A673 (cell line): ENCODE data around the gene SERPINB7. TPM values are rescaled to one million over a fixed set of nuclear protein-coding genes. Genes with fewer than 3 reads are reported as not detected.

ENCODE experiments used
- BruUV-seq: library from RNA; stranded (reverse); fragments of 400-500 nt; replicated peaks from 2 replicates; lab custom pipeline; 2021; lab: Mats Ljungman, UMichigan
- CTCF ChIA-PET: fragments of 300-600 bp; sonication (Branson Sonifier 250); formaldehyde crosslinking; loops from one replicate; lab custom pipeline; 2022; ENCODE audit warnings: antibody characterized with exemption; lab: Charles Lee
- POLR2A ChIA-PET: fragments of 300-600 bp; sonication (Branson Sonifier 250); formaldehyde crosslinking; loops from one replicate; lab custom pipeline; 2022; ENCODE audit warnings: antibody characterized with exemption; ENCODE audit not compliant: low non-redundant PET; lab: Charles Lee
- DNase-seq: peaks from one replicate; pipeline ENCODE4 v3.0.0-alpha.2; 2015; ENCODE audit warnings: low spot score
- H3K27ac ChIP-seq: fragments of 200-600 bp; sonication (generic); 2 replicates; pipeline ENCODE4 v1.5.1; 2016; ENCODE audit warnings: mixed run types, low read depth, mild to moderate bottlenecking, mixed read lengths, antibody characterized with exemption, low read length; ENCODE audit not compliant: poor library complexity, severe bottlenecking
- H3K27me3 ChIP-seq: fragments of 200-600 bp; sonication (generic); replicated peaks from 2 replicates; pipeline ENCODE4 v1.6.1; 2017; ENCODE audit warnings: mixed run types, low read depth, mild to moderate bottlenecking, mixed read lengths, antibody characterized with exemption, low read length; ENCODE audit not compliant: insufficient read depth, poor library complexity
- H3K36me3 ChIP-seq: fragments of 200-600 bp; sonication (generic); 2 replicates; pipeline ENCODE4 v1.6.1; 2016; ENCODE audit warnings: mixed run types, mild to moderate bottlenecking, mixed read lengths, antibody characterized with exemption, low read length; ENCODE audit not compliant: insufficient read depth, poor library complexity, severe bottlenecking
- H3K4me1 ChIP-seq: fragments of 200-600 bp; sonication (generic); 2 replicates; pipeline ENCODE4 v1.6.1; 2017; ENCODE audit warnings: mixed run types, mild to moderate bottlenecking, mixed read lengths, antibody characterized with exemption, low read length; ENCODE audit not compliant: insufficient read depth, poor library complexity, severe bottlenecking
- H3K4me3 ChIP-seq: fragments of 200-600 bp; sonication (generic); 2 replicates; pipeline ENCODE4 v1.5.1; 2016; ENCODE audit warnings: low read depth, mixed run types, mild to moderate bottlenecking, mixed read lengths, low read length; ENCODE audit not compliant: poor library complexity, severe bottlenecking
- H3K9me3 ChIP-seq: fragments of 200-600 bp; sonication (generic); 2 replicates; pipeline ENCODE4 v1.6.1; 2016; ENCODE audit warnings: mixed run types, low read depth, mild to moderate bottlenecking, mixed read lengths, antibody characterized with exemption, low read length; ENCODE audit not compliant: poor library complexity, severe bottlenecking
- EZH2 ChIP-seq: fragments of 200-600 bp; sonication (generic); IDR thresholded peaks from 2 replicates; pipeline ENCODE4 v1.6.1; 2017; ENCODE audit warnings: borderline replicate concordance, low read depth, mild to moderate bottlenecking, mixed read lengths, antibody characterized with exemption, low read length; ENCODE audit not compliant: poor library complexity, severe bottlenecking
- intact Hi-C: fragments of 100-400 bp; cut with micrococcal nuclease; formaldehyde crosslinking; loops from one replicate; pipeline ENCODE4 v1.10.0; 2022; ENCODE audit not compliant: unreplicated experiment
- total RNA-seq: library from RNA; stranded (reverse); gene quantifications from 2 replicates; pipeline ENCODE4 v1.2.3, GENCODE V29; 2021
- TF ChIP-seq, protein P1 (sequence below): fragments of 300-800, 200-600 bp; sonication (generic); conservative IDR thresholded peaks from 2 replicates; pipeline ENCODE4 v1.5.1; 2017; ENCODE audit warnings: low read depth, mild to moderate bottlenecking, antibody characterized with exemption, low read length, moderate library complexity, mixed read lengths

The SERPINB7 gene
- total RNA-seq, 1 experiment from 2014 or later: 12.8 TPM

DNA sequence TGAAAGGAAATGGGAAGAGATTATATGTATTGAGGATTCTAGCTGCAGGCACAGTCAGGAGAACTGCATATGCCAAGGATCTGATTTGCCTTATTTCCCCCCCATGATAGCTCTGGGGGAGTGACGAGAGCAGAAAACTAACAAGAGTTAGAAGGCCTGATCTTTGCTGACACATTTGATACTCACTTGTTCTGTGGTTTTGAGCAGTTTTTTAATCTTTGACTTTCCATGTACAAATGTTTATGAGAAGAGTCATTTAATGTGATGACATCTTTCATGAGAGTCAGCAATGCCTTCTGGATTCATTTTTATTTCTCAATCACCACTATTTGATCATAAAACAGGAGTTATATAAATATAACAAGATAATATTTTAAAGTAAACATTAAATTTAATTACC lies 12.7 kb upstream of the SERPINB7 start:
- Histone ChIP-seq H3K4me3 (no peak overlapping the region), H3K27me3 (no peaks in the 10 kb centered on the region), H3K4me1 (no peaks in the 10 kb centered on the region), H3K9me3 (peaks cover 5% of the 10 kb centered on the region), H3K36me3 (no peaks in the 10 kb centered on the region), H3K27ac (no peak overlapping the region)
- TF ChIP-seq EZH2: no peak
- TF ChIP-seq, protein P1, sequence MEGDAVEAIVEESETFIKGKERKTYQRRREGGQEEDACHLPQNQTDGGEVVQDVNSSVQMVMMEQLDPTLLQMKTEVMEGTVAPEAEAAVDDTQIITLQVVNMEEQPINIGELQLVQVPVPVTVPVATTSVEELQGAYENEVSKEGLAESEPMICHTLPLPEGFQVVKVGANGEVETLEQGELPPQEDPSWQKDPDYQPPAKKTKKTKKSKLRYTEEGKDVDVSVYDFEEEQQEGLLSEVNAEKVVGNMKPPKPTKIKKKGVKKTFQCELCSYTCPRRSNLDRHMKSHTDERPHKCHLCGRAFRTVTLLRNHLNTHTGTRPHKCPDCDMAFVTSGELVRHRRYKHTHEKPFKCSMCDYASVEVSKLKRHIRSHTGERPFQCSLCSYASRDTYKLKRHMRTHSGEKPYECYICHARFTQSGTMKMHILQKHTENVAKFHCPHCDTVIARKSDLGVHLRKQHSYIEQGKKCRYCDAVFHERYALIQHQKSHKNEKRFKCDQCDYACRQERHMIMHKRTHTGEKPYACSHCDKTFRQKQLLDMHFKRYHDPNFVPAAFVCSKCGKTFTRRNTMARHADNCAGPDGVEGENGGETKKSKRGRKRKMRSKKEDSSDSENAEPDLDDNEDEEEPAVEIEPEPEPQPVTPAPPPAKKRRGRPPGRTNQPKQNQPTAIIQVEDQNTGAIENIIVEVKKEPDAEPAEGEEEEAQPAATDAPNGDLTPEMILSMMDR: no peak
- no TSS peak for BruUV-seq
- DNase-seq: no peak
- POLR2A ChIA-PET: no interaction called here
- CTCF ChIA-PET: no interaction called here
- intact Hi-C loops: no loop called here

DNA sequence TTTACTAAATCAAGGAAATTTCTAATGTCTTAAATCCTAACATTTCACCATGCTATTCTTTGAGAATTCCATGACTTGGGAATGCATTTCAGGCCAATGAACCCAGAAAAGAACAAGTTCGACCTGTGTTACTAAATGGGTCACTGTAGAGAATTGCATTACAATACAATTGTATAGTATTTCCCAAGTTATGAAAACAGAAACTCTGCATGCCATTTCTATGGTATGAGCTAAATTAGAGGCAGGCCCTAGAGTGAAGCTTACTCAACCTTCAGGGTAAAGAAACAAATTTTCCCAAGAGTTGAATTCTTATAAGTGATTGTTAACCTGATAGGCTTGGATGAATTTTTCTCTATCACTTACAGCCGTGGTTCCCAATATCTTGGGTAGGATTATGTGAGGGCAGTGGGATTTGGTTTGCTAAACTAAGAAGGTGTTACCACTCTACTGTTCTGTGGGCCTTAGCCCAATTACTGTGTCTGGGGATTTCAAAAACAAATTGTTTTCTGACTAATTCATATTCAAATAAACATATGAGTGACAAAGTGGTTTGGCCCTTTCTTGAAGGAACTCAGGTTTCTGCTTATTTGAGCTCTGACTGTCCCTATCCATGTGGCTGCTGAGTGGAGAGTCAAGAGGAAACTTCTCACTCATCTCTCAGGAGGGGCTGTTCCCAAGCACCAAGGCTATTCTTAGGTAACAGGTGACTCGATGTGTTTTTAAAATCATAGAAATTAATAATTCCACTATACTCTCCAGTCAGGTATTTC lies 11.2 kb upstream of the SERPINB7 start:
- DNase-seq: no peak
- Histone ChIP-seq H3K27ac (no peak overlapping the region), H3K27me3 (no peaks in the 10 kb centered on the region), H3K4me1 (no peaks in the 10 kb centered on the region), H3K9me3 (peaks cover 5% of the 10 kb centered on the region), H3K36me3 (no peaks in the 10 kb centered on the region), H3K4me3 (no peak overlapping the region)
- CTCF ChIA-PET: interaction anchor here (0.6 kb wide), 1 partner anchor 63 kb away, joined by 3 read pairs; no protein-coding TSS in a partner anchor
- intact Hi-C loops: no loop called here
- POLR2A ChIA-PET: no interaction called here
- TF ChIP-seq, protein P1: no peak
- TF ChIP-seq EZH2: no peak
- no TSS peak for BruUV-seq

DNA sequence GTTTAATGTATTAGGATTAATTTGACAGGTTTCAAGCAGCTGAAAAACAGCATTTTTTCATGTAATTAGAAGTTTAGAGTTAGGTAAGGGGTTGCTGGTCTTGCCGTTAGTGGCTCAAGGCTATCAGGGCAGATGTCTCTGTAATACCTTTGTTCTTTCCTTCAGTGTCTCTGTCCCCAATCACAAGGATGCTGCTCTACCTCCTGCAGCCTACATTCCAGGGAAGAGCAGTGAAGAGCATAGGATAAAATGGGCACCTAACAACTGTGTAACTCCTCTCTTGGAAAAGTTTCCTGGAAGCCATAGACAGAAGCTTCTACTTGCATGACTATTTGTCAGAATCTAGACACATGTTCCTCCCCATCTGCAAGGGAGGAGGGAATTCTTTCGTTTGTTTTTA lies 9.4 kb upstream of the SERPINB7 start:
- Histone ChIP-seq H3K27ac (no peak overlapping the region), H3K9me3 (no peaks in the 10 kb centered on the region), H3K36me3 (no peaks in the 10 kb centered on the region), H3K4me1 (no peaks in the 10 kb centered on the region), H3K4me3 (no peak overlapping the region), H3K27me3 (no peaks in the 10 kb centered on the region)
- POLR2A ChIA-PET: interaction anchor here (0.7 kb wide), 1 partner anchor 15 kb away, joined by 3 read pairs; no protein-coding TSS in a partner anchor
- CTCF ChIA-PET: no interaction called here
- intact Hi-C loops: no loop called here
- TF ChIP-seq EZH2: no peak
- TF ChIP-seq, protein P1: no peak
- DNase-seq: no peak
- no TSS peak for BruUV-seq
